OCI-LY1 (cell line): ENCODE measurements around the gene GNAS-AS1.

Experiments used
- H2AFZ ChIP-seq: fragments of 200-600 bp; sonication (generic), shearing (Covaris generic); 2 replicates; pipeline ENCODE4 v1.6.0; 2014; ENCODE audit warnings: antibody characterized with exemption, mild to moderate bottlenecking, low read length
- H3F3A ChIP-seq: fragments of 200-600 bp; sonication (generic), shearing (Covaris generic); 2 replicates; pipeline ENCODE4 v1.6.0; 2014; ENCODE audit warnings: mild to moderate bottlenecking, antibody characterized with exemption, low read length, moderate library complexity; ENCODE audit not compliant: insufficient read depth
- H3K27ac ChIP-seq: fragments of 200-600 bp; sonication (generic); 2 replicates; pipeline ENCODE4 v1.5.1; 2014; ENCODE audit warnings: low read length, mixed run types, mild to moderate bottlenecking, low read depth; ENCODE audit not compliant: poor library complexity, severe bottlenecking
- H3K27me3 ChIP-seq: fragments of 200-600 bp; sonication (generic); 2 replicates; pipeline ENCODE4 v1.6.0; 2014; ENCODE audit warnings: antibody characterized with exemption, mild to moderate bottlenecking, low read length, moderate library complexity; ENCODE audit not compliant: insufficient read depth
- H3K36me3 ChIP-seq: fragments of 200-600 bp; sonication (generic); 2 replicates; pipeline ENCODE4 v1.6.1; 2014; ENCODE audit warnings: mild to moderate bottlenecking, antibody characterized with exemption, low read length, moderate library complexity, mixed read lengths; ENCODE audit not compliant: insufficient read depth
- H3K4me1 ChIP-seq: fragments of 200-600 bp; sonication (generic); 2 replicates; pipeline ENCODE4 v1.5.1; 2014; ENCODE audit warnings: mild to moderate bottlenecking, low read length, moderate library complexity; ENCODE audit not compliant: insufficient read depth, severe bottlenecking
- H3K4me2 ChIP-seq: fragments of 200-600 bp; sonication (generic), shearing (Covaris generic); 2 replicates; pipeline ENCODE4 v1.6.1; 2014; ENCODE audit warnings: low read length
- H3K4me3 ChIP-seq: fragments of 200-600 bp; sonication (generic); 2 replicates; pipeline ENCODE4 v1.5.1; 2014; ENCODE audit warnings: low read length, low read depth, mild to moderate bottlenecking, mixed read lengths; ENCODE audit not compliant: poor library complexity, severe bottlenecking
- H3K79me2 ChIP-seq: fragments of 200-600 bp; shearing (Covaris generic); 2 replicates; pipeline ENCODE4 v1.6.1; 2016; ENCODE audit warnings: mixed run types, low read length, mixed read lengths; ENCODE audit not compliant: insufficient read depth
- H3K9ac ChIP-seq: fragments of 200-600 bp; sonication (generic), shearing (Covaris generic); 2 replicates; pipeline ENCODE4 v1.6.1; 2014; ENCODE audit warnings: mild to moderate bottlenecking, low read length, mixed read lengths
- H3K9me2 ChIP-seq: fragments of 200-600 bp; sonication (generic), shearing (Covaris generic); 2 replicates; pipeline ENCODE4 v1.6.1; 2014; ENCODE audit warnings: low read depth, mild to moderate bottlenecking, low read length, mixed read lengths
- H3K9me3 ChIP-seq: fragments of 200-600 bp; shearing (Covaris generic); 2 replicates; pipeline ENCODE4 v1.6.1; 2014; ENCODE audit warnings: low read length, mixed read lengths
- H4K20me1 ChIP-seq: fragments of 200-600 bp; sonication (generic), shearing (Covaris generic); 2 replicates; pipeline ENCODE4 v1.6.0; 2016; ENCODE audit warnings: mild to moderate bottlenecking, low read length; ENCODE audit not compliant: insufficient read depth
- CTCF ChIP-seq: fragments of 200-600 bp; sonication (generic), shearing (Covaris generic); IDR thresholded peaks from 2 replicates; pipeline ENCODE4 v1.5.1; 2017; ENCODE audit warnings: mild to moderate bottlenecking, antibody characterized with exemption, low read length, moderate library complexity, mixed read lengths
- EZH2 ChIP-seq: fragments of 200-600 bp; sonication (generic), shearing (Covaris generic); IDR thresholded peaks from 2 replicates; pipeline ENCODE4 v1.8.0; 2017; ENCODE audit warnings: borderline replicate concordance, mixed run types, mild to moderate bottlenecking, antibody characterized with exemption, low read length, moderate library complexity, mixed read lengths

Gene GNAS-AS1

DNA sequence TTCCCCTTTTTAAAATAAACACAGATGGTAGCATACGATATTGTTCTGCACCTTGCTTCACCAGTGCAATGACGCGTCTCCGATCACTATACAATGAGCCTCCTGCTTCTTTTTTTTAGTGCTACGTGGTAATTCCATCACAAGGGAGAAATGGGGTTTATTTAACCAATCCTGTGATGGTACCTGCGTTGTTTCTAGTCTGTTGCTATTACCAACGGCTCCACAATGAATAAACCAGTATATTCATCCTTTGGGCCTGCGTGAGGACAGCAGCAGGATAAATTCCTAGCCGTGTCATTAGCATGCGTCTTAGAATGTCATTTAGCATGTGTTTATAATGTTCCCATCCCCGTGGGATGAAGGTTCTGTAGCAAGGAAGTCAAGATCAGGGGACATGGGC, 42.9 kb downstream of the GNAS-AS1 start:
- no peak overlapping the region for H3K4me3 ChIP-seq
- H3K9ac ChIP-seq = no peak overlapping the region
- no peaks in the 10 kb centered on the region for H4K20me1 ChIP-seq
- H3F3A ChIP-seq = no peaks in the 10 kb centered on the region
- no peaks in the 10 kb centered on the region for H3K79me2 ChIP-seq
- no peak overlapping the region for H3K27ac ChIP-seq
- no peak for TF ChIP-seq EZH2
- no peak for TF ChIP-seq CTCF
- H3K36me3 ChIP-seq = no peaks in the 10 kb centered on the region
- no peak overlapping the region for H3K4me2 ChIP-seq
- no peaks in the 10 kb centered on the region for H3K4me1 ChIP-seq
- H2AFZ ChIP-seq = no peak overlapping the region
- H3K9me3 ChIP-seq = no peaks in the 10 kb centered on the region
- 0 out of 2 replicates have a peak, but pooled peaks cover 3% of the 10 kb centered on the region for H3K27me3 ChIP-seq
- no peaks in the 10 kb centered on the region for H3K9me2 ChIP-seq

DNA sequence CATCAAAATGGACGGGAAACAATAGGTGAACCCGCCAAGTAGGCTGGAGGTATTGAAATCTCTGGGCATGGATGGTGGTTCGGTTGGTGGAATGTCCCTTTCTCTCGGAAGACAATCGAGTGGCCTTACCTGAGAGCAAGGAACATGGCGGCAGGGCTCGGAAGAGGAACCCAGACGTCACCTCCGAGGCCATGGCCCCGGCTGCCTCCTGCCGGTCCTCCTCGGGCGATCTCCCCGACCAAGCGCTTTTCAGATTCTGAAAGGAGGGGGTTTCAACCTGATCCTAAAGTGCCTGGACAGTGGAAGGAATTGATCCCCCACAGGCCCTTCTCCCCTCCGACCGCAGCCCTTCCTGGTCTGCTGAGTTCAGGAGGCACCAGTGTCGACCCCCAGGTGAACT, 47.2 kb downstream of the GNAS-AS1 start:
- TF ChIP-seq EZH2 (no peak), CTCF (no peak)
- Histone ChIP-seq H4K20me1 (no peaks in the 10 kb centered on the region), H3K4me2 (no peak overlapping the region), H3K9me3 (no peaks in the 10 kb centered on the region), H3F3A (no peaks in the 10 kb centered on the region), H3K27me3 (0 out of 2 replicates have a peak, but pooled peaks cover 3% of the 10 kb centered on the region), H3K9ac (no peak overlapping the region), H2AFZ (no peak overlapping the region), H3K27ac (no peak overlapping the region), H3K79me2 (no peaks in the 10 kb centered on the region), H3K9me2 (no peaks in the 10 kb centered on the region), H3K36me3 (no peaks in the 10 kb centered on the region), H3K4me1 (no peaks in the 10 kb centered on the region), H3K4me3 (no peak overlapping the region)

DNA sequence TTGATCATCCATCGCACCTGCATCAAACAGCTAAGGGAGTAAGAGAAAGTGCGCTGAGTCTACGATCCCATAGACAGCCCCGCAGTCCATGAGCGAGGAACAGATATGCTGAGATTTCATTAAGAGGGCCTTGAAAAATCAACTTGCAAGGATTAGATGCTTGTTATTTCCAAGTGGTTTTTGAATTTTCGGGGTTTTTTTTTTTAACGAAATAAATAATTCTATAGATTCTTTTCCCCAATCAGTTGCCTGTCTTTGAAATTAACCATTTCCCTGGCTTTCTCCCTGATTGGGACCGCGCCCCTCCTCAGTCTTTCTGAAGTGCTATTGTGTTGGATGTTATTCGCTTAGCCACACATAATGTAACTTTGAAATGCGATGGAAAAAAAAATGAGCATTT, 48.6 kb downstream of the GNAS-AS1 start:
- Histone ChIP-seq H3K4me1 (no peaks in the 10 kb centered on the region), H3K9ac (no peak overlapping the region), H4K20me1 (no peaks in the 10 kb centered on the region), H3K27me3 (0 out of 2 replicates have a peak, but pooled peaks cover 3% of the 10 kb centered on the region), H3K9me3 (no peaks in the 10 kb centered on the region), H3K4me3 (no peak overlapping the region), H3K36me3 (no peaks in the 10 kb centered on the region), H3F3A (no peaks in the 10 kb centered on the region), H3K4me2 (no peak overlapping the region), H2AFZ (no peak overlapping the region), H3K79me2 (no peaks in the 10 kb centered on the region), H3K9me2 (no peaks in the 10 kb centered on the region), H3K27ac (no peak overlapping the region)
- TF ChIP-seq EZH2 (no peak), CTCF (no peak)
